OCI-LY1 (cell line): ENCODE measurements around the gene PHKB.

Experiments
- H2AFZ ChIP-seq: fragments of 200-600 bp; sonication (generic), shearing (Covaris generic); 2 replicates; pipeline ENCODE4 v1.6.0; 2014; ENCODE audit warnings: antibody characterized with exemption, mild to moderate bottlenecking, low read length
- H3F3A ChIP-seq: fragments of 200-600 bp; sonication (generic), shearing (Covaris generic); 2 replicates; pipeline ENCODE4 v1.6.0; 2014; ENCODE audit warnings: mild to moderate bottlenecking, antibody characterized with exemption, low read length, moderate library complexity; ENCODE audit not compliant: insufficient read depth
- H3K27ac ChIP-seq: fragments of 200-600 bp; sonication (generic); 2 replicates; pipeline ENCODE4 v1.5.1; 2014; ENCODE audit warnings: low read length, mixed run types, mild to moderate bottlenecking, low read depth; ENCODE audit not compliant: poor library complexity, severe bottlenecking
- H3K27me3 ChIP-seq: fragments of 200-600 bp; sonication (generic); 2 replicates; pipeline ENCODE4 v1.6.0; 2014; ENCODE audit warnings: antibody characterized with exemption, mild to moderate bottlenecking, low read length, moderate library complexity; ENCODE audit not compliant: insufficient read depth
- H3K36me3 ChIP-seq: fragments of 200-600 bp; sonication (generic); 2 replicates; pipeline ENCODE4 v1.6.1; 2014; ENCODE audit warnings: mild to moderate bottlenecking, antibody characterized with exemption, low read length, moderate library complexity, mixed read lengths; ENCODE audit not compliant: insufficient read depth
- H3K4me1 ChIP-seq: fragments of 200-600 bp; sonication (generic); 2 replicates; pipeline ENCODE4 v1.5.1; 2014; ENCODE audit warnings: mild to moderate bottlenecking, low read length, moderate library complexity; ENCODE audit not compliant: insufficient read depth, severe bottlenecking
- H3K4me2 ChIP-seq: fragments of 200-600 bp; sonication (generic), shearing (Covaris generic); 2 replicates; pipeline ENCODE4 v1.6.1; 2014; ENCODE audit warnings: low read length
- H3K4me3 ChIP-seq: fragments of 200-600 bp; sonication (generic); 2 replicates; pipeline ENCODE4 v1.5.1; 2014; ENCODE audit warnings: low read length, low read depth, mild to moderate bottlenecking, mixed read lengths; ENCODE audit not compliant: poor library complexity, severe bottlenecking
- H3K79me2 ChIP-seq: fragments of 200-600 bp; shearing (Covaris generic); 2 replicates; pipeline ENCODE4 v1.6.1; 2016; ENCODE audit warnings: mixed run types, low read length, mixed read lengths; ENCODE audit not compliant: insufficient read depth
- H3K9ac ChIP-seq: fragments of 200-600 bp; sonication (generic), shearing (Covaris generic); 2 replicates; pipeline ENCODE4 v1.6.1; 2014; ENCODE audit warnings: mild to moderate bottlenecking, low read length, mixed read lengths
- H3K9me2 ChIP-seq: fragments of 200-600 bp; sonication (generic), shearing (Covaris generic); 2 replicates; pipeline ENCODE4 v1.6.1; 2014; ENCODE audit warnings: low read depth, mild to moderate bottlenecking, low read length, mixed read lengths
- H3K9me3 ChIP-seq: fragments of 200-600 bp; shearing (Covaris generic); 2 replicates; pipeline ENCODE4 v1.6.1; 2014; ENCODE audit warnings: low read length, mixed read lengths
- H4K20me1 ChIP-seq: fragments of 200-600 bp; sonication (generic), shearing (Covaris generic); 2 replicates; pipeline ENCODE4 v1.6.0; 2016; ENCODE audit warnings: mild to moderate bottlenecking, low read length; ENCODE audit not compliant: insufficient read depth
- EZH2 ChIP-seq: fragments of 200-600 bp; sonication (generic), shearing (Covaris generic); IDR thresholded peaks from 2 replicates; pipeline ENCODE4 v1.8.0; 2017; ENCODE audit warnings: borderline replicate concordance, mixed run types, mild to moderate bottlenecking, antibody characterized with exemption, low read length, moderate library complexity, mixed read lengths
- TF ChIP-seq, protein P1 (sequence below): fragments of 200-600 bp; sonication (generic), shearing (Covaris generic); IDR thresholded peaks from 2 replicates; pipeline ENCODE4 v1.5.1; 2017; ENCODE audit warnings: mild to moderate bottlenecking, antibody characterized with exemption, low read length, moderate library complexity, mixed read lengths

PHKB gene

DNA sequence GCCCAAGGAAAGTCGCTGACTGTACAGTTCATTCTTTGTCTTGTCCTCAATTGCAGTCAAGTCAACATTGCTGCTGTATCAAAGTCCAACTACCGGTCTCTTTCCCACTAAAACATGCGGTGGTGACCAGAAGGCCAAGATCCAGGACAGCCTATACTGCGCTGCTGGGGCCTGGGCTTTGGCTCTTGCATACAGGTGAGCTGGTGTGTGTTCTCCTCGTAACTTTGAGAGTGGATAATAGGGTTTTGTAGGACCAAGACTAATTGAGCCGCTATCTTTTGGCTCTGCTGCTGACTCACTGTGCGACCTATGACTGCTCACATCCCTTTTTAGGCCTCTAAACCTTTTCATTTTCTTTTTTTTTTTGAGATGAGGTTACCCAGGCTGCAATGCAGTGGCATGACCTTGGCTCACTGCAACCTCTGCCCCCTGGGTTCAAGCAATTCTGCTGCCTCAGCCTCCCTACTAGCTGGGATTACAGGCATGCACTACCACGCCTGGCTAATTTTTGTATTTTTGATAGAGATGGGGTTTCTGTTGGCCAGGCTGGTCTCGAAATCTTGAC is 38.7 kb downstream of the PHKB start:
- Histone ChIP-seq H3K4me3 (no peak overlapping the region), H3K79me2 (peaks cover 6% of the 10 kb centered on the region), H4K20me1 (no peaks in the 10 kb centered on the region), H3K36me3 (peaks cover 69% of the 10 kb centered on the region), H3K27me3 (no peaks in the 10 kb centered on the region), H3K9me2 (no peaks in the 10 kb centered on the region), H3F3A (no peaks in the 10 kb centered on the region), H3K4me1 (peaks cover 17% of the 10 kb centered on the region), H3K9ac (no peak overlapping the region), H3K9me3 (no peaks in the 10 kb centered on the region), H3K4me2 (no peak overlapping the region), H3K27ac (no peak overlapping the region), H2AFZ (no peak overlapping the region)
- TF ChIP-seq, protein P1, sequence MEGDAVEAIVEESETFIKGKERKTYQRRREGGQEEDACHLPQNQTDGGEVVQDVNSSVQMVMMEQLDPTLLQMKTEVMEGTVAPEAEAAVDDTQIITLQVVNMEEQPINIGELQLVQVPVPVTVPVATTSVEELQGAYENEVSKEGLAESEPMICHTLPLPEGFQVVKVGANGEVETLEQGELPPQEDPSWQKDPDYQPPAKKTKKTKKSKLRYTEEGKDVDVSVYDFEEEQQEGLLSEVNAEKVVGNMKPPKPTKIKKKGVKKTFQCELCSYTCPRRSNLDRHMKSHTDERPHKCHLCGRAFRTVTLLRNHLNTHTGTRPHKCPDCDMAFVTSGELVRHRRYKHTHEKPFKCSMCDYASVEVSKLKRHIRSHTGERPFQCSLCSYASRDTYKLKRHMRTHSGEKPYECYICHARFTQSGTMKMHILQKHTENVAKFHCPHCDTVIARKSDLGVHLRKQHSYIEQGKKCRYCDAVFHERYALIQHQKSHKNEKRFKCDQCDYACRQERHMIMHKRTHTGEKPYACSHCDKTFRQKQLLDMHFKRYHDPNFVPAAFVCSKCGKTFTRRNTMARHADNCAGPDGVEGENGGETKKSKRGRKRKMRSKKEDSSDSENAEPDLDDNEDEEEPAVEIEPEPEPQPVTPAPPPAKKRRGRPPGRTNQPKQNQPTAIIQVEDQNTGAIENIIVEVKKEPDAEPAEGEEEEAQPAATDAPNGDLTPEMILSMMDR = no peak
- no peak for TF ChIP-seq EZH2

DNA sequence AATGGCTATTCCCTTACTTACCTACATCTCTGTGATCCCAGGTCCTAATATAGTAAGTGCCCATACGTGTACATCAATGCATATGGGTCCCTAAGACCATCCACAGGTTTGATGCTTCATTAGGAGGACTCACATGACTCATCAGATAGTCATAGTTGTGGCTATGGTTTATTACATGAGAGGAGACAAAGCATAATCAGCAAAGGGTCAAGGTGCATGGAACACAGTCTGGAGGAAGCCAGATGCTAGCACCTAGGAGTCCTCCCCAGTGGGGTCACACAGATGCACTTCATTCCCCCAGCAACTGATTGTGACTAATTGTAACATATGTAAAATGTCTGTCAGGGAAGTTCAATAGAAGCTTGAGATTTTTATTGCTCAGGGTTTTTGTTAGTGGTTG is 42.8 kb downstream of the PHKB start:
- no peak for TF ChIP-seq EZH2
- TF ChIP-seq, protein P1 = no peak
- Histone ChIP-seq H3K79me2 (no peaks in the 10 kb centered on the region), H3K9me3 (no peaks in the 10 kb centered on the region), H3K4me2 (no peak overlapping the region), H3K4me1 (peaks cover 9% of the 10 kb centered on the region), H4K20me1 (no peaks in the 10 kb centered on the region), H3K9ac (no peak overlapping the region), H3K36me3 (peaks cover 65% of the 10 kb centered on the region), H3K4me3 (no peak overlapping the region), H3K9me2 (no peaks in the 10 kb centered on the region), H3K27ac (no peak overlapping the region), H2AFZ (no peak overlapping the region), H3K27me3 (no peaks in the 10 kb centered on the region), H3F3A (no peaks in the 10 kb centered on the region)

- Histone ChIP-seq H3K4me1 (peaks cover 9% of the 10 kb centered on the region), H3K9ac (no peak overlapping the region), H4K20me1 (no peaks in the 10 kb centered on the region), H2AFZ (no peak overlapping the region), H3K27me3 (no peaks in the 10 kb centered on the region), H3K9me3 (no peaks in the 10 kb centered on the region), H3K27ac (no peak overlapping the region), H3K79me2 (no peaks in the 10 kb centered on the region), H3K9me2 (no peaks in the 10 kb centered on the region), H3K4me3 (no peak overlapping the region), H3F3A (no peaks in the 10 kb centered on the region), H3K36me3 (peaks cover 62% of the 10 kb centered on the region), H3K4me2 (no peak overlapping the region)
- TF ChIP-seq, protein P1 = no peak
- TF ChIP-seq EZH2 = no peak
These were observed 43.5 kb downstream of the PHKB start for GRCh38 chr16:47504599-47504998.
